ENCODE data around the gene AQP12B. TPM values are rescaled to one million over a fixed set of nuclear protein-coding genes. Genes with fewer than 3 reads are reported as not detected.
"Not testable (repeated sequence)": the region's sequence is repeated elsewhere in the genome, so short reads cannot be mapped to it uniquely, and the experiment has no call there.

AQP12B gene
- total RNA-seq, 2 experiments from 2014 or later = not detected

- H3K36me3 Mint-ChIP-seq (ENCODE audit: low read depth); H3K27me3 Mint-ChIP-seq (ENCODE audit: low read depth); H3K27ac Mint-ChIP-seq; H3K9me3 Mint-ChIP-seq (ENCODE audit: insufficient read depth); POLR2A ChIA-PET; CTCF ChIA-PET; DNase-seq; H3K4me3 Mint-ChIP-seq; H3K4me1 Mint-ChIP-seq (ENCODE audit: low read depth); ATAC-seq: not testable (repeated sequence)
Observed at GRCh38 chr2:240692583-240693561, 10.2 kb upstream of the AQP12B start.

GRCh38 chr2:240691631-240692420 lies 9.1 kb upstream of the AQP12B start, which contains the start of gene AQP12A:
TSS of gene AQP12A (plus strand) at chr2:240691866. CDS start at chr2:240691914, 48 bp downstream.
- ATAC-seq; H3K36me3 Mint-ChIP-seq (ENCODE audit: low read depth); H3K4me3 Mint-ChIP-seq; H3K4me1 Mint-ChIP-seq (ENCODE audit: low read depth); H3K9me3 Mint-ChIP-seq (ENCODE audit: insufficient read depth); CTCF ChIA-PET; POLR2A ChIA-PET; H3K27me3 Mint-ChIP-seq (ENCODE audit: low read depth): not testable (repeated sequence)
- peak; percentile 17 for DNase-seq
- H3K27ac Mint-ChIP-seq = peak within 1 kb of the TSS; percentile 49

GRCh38 chr2:240691075-240691427 lies 8.4 kb upstream of the AQP12B start:
- ATAC-seq; DNase-seq; H3K36me3 Mint-ChIP-seq (ENCODE audit: low read depth); H3K27me3 Mint-ChIP-seq (ENCODE audit: low read depth); CTCF ChIA-PET; H3K9me3 Mint-ChIP-seq (ENCODE audit: insufficient read depth); H3K4me3 Mint-ChIP-seq; POLR2A ChIA-PET: not testable (repeated sequence)
- Mint-ChIP-seq H3K4me1 (ENCODE audit: low read depth) (peaks cover 17% of the 10 kb centered on the region), H3K27ac (peak overlapping the region; percentile 49)

GRCh38 chr2:240690421-240691074 lies 7.9 kb upstream of the AQP12B start:
- not testable (repeated sequence) for H3K4me3 Mint-ChIP-seq

GRCh38 chr2:240689975-240690374 lies 7.3 kb upstream of the AQP12B start:
- Mint-ChIP-seq H3K4me3 (no peak overlapping the region), H3K27ac (no peak overlapping the region), H3K36me3 (ENCODE audit: low read depth) (no peaks in the 10 kb centered on the region), H3K9me3 (ENCODE audit: insufficient read depth) (no peaks in the 10 kb centered on the region), H3K4me1 (ENCODE audit: low read depth) (peaks cover 20% of the 10 kb centered on the region), H3K27me3 (ENCODE audit: low read depth) (no peaks in the 10 kb centered on the region)
- CTCF ChIA-PET = no interaction called here
- DNase-seq (peak; percentile 15), ATAC-seq (no peak)
- POLR2A ChIA-PET = no interaction called here

More at GRCh38 chr2:240690421-240691074, 7.9 kb upstream of the AQP12B start:
- H3K9me3 Mint-ChIP-seq (ENCODE audit: insufficient read depth); CTCF ChIA-PET; POLR2A ChIA-PET; H3K27me3 Mint-ChIP-seq (ENCODE audit: low read depth); H3K36me3 Mint-ChIP-seq (ENCODE audit: low read depth): not testable (repeated sequence)
- peak; percentile 19 for DNase-seq
- ATAC-seq = peak; percentile 60
- Mint-ChIP-seq H3K4me1 (ENCODE audit: low read depth) (peaks cover 20% of the 10 kb centered on the region), H3K27ac (peak overlapping the region; percentile 49)

- Mint-ChIP-seq H3K4me1 (ENCODE audit: low read depth) (peaks cover 26% of the 10 kb centered on the region), H3K9me3 (ENCODE audit: insufficient read depth) (no peaks in the 10 kb centered on the region), H3K27me3 (ENCODE audit: low read depth) (no peaks in the 10 kb centered on the region), H3K36me3 (ENCODE audit: low read depth) (no peaks in the 10 kb centered on the region), H3K4me3 (no peak overlapping the region), H3K27ac (no peak overlapping the region)
- peak; percentile 16 for DNase-seq
- ATAC-seq = no peak
- ChIA-PET CTCF (interaction anchor here (0.8 kb wide), 1 partner anchor 174 kb away, joined by 3 read pairs; no protein-coding TSS in a partner anchor), POLR2A (no interaction called here)
Observed at GRCh38 chr2:240688553-240688919, 5.9 kb upstream of the AQP12B start.

GRCh38 chr2:240687741-240688552 lies 5.3 kb upstream of the AQP12B start:
- Mint-ChIP-seq H3K4me3 (no peak overlapping the region), H3K27ac (no peak overlapping the region), H3K36me3 (ENCODE audit: low read depth) (no peaks in the 10 kb centered on the region), H3K4me1 (ENCODE audit: low read depth) (peaks cover 26% of the 10 kb centered on the region), H3K9me3 (ENCODE audit: insufficient read depth) (no peaks in the 10 kb centered on the region), H3K27me3 (ENCODE audit: low read depth) (no peaks in the 10 kb centered on the region)
- POLR2A ChIA-PET = no interaction called here
- DNase-seq = peak; percentile 16
- ATAC-seq = no peak
- CTCF ChIA-PET = interaction anchor here (0.8 kb wide), 1 partner anchor 174 kb away, joined by 3 read pairs; no protein-coding TSS in a partner anchor

GRCh38 chr2:240687045-240687740 lies 4.5 kb upstream of the AQP12B start:
- Mint-ChIP-seq H3K27me3 (ENCODE audit: low read depth) (no peaks in the 10 kb centered on the region), H3K4me1 (ENCODE audit: low read depth) (peaks cover 26% of the 10 kb centered on the region), H3K27ac (no peak overlapping the region), H3K4me3 (no peak overlapping the region), H3K9me3 (ENCODE audit: insufficient read depth) (no peaks in the 10 kb centered on the region), H3K36me3 (ENCODE audit: low read depth) (no peaks in the 10 kb centered on the region)
- no peak for ATAC-seq
- ChIA-PET POLR2A (interaction anchor here (0.6 kb wide), 1 partner anchor 296 kb away, joined by 3 read pairs; no protein-coding TSS in a partner anchor), CTCF (interaction anchor here (1.4 kb wide), 1 partner anchor 173 kb away, joined by 3 read pairs; no protein-coding TSS in a partner anchor)
- DNase-seq = peak; percentile 12

GRCh38 chr2:240686460-240686859 lies 3.8 kb upstream of the AQP12B start:
- ATAC-seq (no peak), DNase-seq (peak; percentile 18)
- Mint-ChIP-seq H3K27ac (peak overlapping the region; percentile 17), H3K36me3 (ENCODE audit: low read depth) (no peaks in the 10 kb centered on the region), H3K27me3 (ENCODE audit: low read depth) (no peaks in the 10 kb centered on the region), H3K4me3 (no peak overlapping the region), H3K4me1 (ENCODE audit: low read depth) (peaks cover 26% of the 10 kb centered on the region), H3K9me3 (ENCODE audit: insufficient read depth) (no peaks in the 10 kb centered on the region)
- CTCF ChIA-PET = interaction anchor here (1.4 kb wide), 1 partner anchor 172 kb away, joined by 3 read pairs; no protein-coding TSS in a partner anchor
- POLR2A ChIA-PET = interaction anchor here (0.6 kb wide), 1 partner anchor 297 kb away, joined by 3 read pairs; no protein-coding TSS in a partner anchor

- POLR2A ChIA-PET = no interaction called here
Observed at GRCh38 chr2:240685771-240686371, 3.2 kb upstream of the AQP12B start.

More at GRCh38 chr2:240685771-240686371, 3.2 kb upstream of the AQP12B start:
- CTCF ChIA-PET = interaction anchor here (1.4 kb wide), 1 partner anchor 172 kb away, joined by 3 read pairs; no protein-coding TSS in a partner anchor
- H3K27me3 Mint-ChIP-seq (ENCODE audit: low read depth) = no peaks in the 10 kb centered on the region
- no peak overlapping the region for H3K4me3 Mint-ChIP-seq
- no peaks in the 10 kb centered on the region for H3K9me3 Mint-ChIP-seq (ENCODE audit: insufficient read depth)
- no peaks in the 10 kb centered on the region for H3K36me3 Mint-ChIP-seq (ENCODE audit: low read depth)
- H3K27ac Mint-ChIP-seq = no peak overlapping the region
- ATAC-seq (no peak), DNase-seq (peak; percentile 25)
- H3K4me1 Mint-ChIP-seq (ENCODE audit: low read depth) = peaks cover 24% of the 10 kb centered on the region

Data from activated CD8-positive, alpha-beta T cell treated with anti-CD3 and anti-CD28 coated beads, Interleukin-2, amount 10 ng/mL, durations not matched to agents 7 days and 5 days (primary cell).